ENCODE results near the gene COL6A5.

The COL6A5 gene

GRCh38 chr3:130522399-130522798 is 176.9 kb downstream of the COL6A5 start:
- no peak for DNase-seq

GRCh38 chr3:130527426-130527825 is 182.0 kb downstream of the COL6A5 start:
- DNase-seq: no peak

- no peak for DNase-seq
These were observed 182.6 kb downstream of the COL6A5 start for GRCh38 chr3:130528120-130528519.

- DNase-seq: no peak
These were observed 184.2 kb downstream of the COL6A5 start for GRCh38 chr3:130529486-130530215.

GRCh38 chr3:130533247-130533646 is 187.8 kb downstream of the COL6A5 start:
- DNase-seq: no peak

Data from Kasumi-1 (cell line).